ENCODE results near the gene CCNJL. TPM values are rescaled to one million over a fixed set of nuclear protein-coding genes. Genes with fewer than 3 reads are reported as not detected.
A peak's percentile ranks its signal among the peaks of the same experiment; 100 is the strongest.

The CCNJL gene
- total and polyA plus RNA-seq, 2 experiments from 2014 or later, result 28.4 to 29.2 TPM

- no peak for TF ChIP-seq ZNF114 (CRISPR knock-in tag; IDR thresholded peaks at IDR 0.05)
- no peak for TF ChIP-seq REST (IDR thresholded peaks at IDR 0.05; ENCODE audit: unreplicated experiment)
- no peak for TF ChIP-seq EZH2phosphoT487 (IDR thresholded peaks at IDR 0.05; ENCODE audit: unreplicated experiment)
Observed at GRCh38 chr5:160330212-160330611, 17.8 kb upstream of the CCNJL start (continued).

- H3K4me3 ChIP-seq, result no peak overlapping the region
- no peaks in the 10 kb centered on the region for H3K9me3 Mint-ChIP-seq
- H3K36me3 ChIP-seq (ENCODE audit: insufficient read depth), result no peaks in the 10 kb centered on the region
- no peaks in the 10 kb centered on the region for H3K79me2 ChIP-seq (replicated peaks; ENCODE audit: insufficient read depth)
- no peaks in the 10 kb centered on the region for H3K4me1 ChIP-seq (ENCODE audit: insufficient read depth)
- H3K27ac Mint-ChIP-seq, result no peak overlapping the region
- H3K27me3 Mint-ChIP-seq (ENCODE audit: insufficient read depth, low read depth, poor library complexity), result peaks cover 4% of the 10 kb centered on the region
- no peaks in the 10 kb centered on the region for H4K20me1 ChIP-seq (replicated peaks; ENCODE audit: insufficient read depth)
- H3K4me3 Mint-ChIP-seq, result no peak overlapping the region
- H3K36me3 Mint-ChIP-seq (ENCODE audit: low read depth), result no peaks in the 10 kb centered on the region
- peak overlapping the region; percentile 52; the same call in 1 of the 2 replicates for H2AFZ ChIP-seq
- no peak overlapping the region for H3K4me2 ChIP-seq
- H3K27ac ChIP-seq (ENCODE audit: low read depth), result no peak overlapping the region
- ATAC-seq (peak; percentile 56), DNase-seq (ENCODE audit: low spot score) (no peak)
- peaks cover 3% of the 10 kb centered on the region; the same call in 1 of the 2 replicates for H3K9me2 ChIP-seq (ENCODE audit: insufficient read depth)
- H3K27me3 ChIP-seq (ENCODE audit: insufficient read depth), result no peaks in the 10 kb centered on the region
- no peaks in the 10 kb centered on the region for H3F3A ChIP-seq (replicated peaks; ENCODE audit: low read depth)
- H3K4me1 Mint-ChIP-seq, result peaks cover 5% of the 10 kb centered on the region; the same call in 1 of the 3 replicates
- TF ChIP-seq CREB1 (CRISPR knock-in tag; IDR thresholded peaks at IDR 0.05; ENCODE audit: low read depth), result no peak
- TF ChIP-seq ZNF114 (CRISPR knock-in tag; IDR thresholded peaks at IDR 0.05), result no peak
- TF ChIP-seq JUNB (IDR thresholded peaks at IDR 0.05; ENCODE audit: unreplicated experiment), result no peak
- no peak for TF ChIP-seq STAT1 (IDR thresholded peaks at IDR 0.05; ENCODE audit: unreplicated experiment)
- no peak for TF ChIP-seq EZH2 (IDR thresholded peaks at IDR 0.05; ENCODE audit: low read depth, unreplicated experiment)
- no peak for TF ChIP-seq ZNF462 (CRISPR knock-in tag; IDR thresholded peaks at IDR 0.05)
- TF ChIP-seq REST (IDR thresholded peaks at IDR 0.05; ENCODE audit: unreplicated experiment), result no peak
- no peak for TF ChIP-seq ZNF331 (CRISPR knock-in tag; IDR thresholded peaks at IDR 0.05; ENCODE audit: low read depth)
- no peak for TF ChIP-seq POLR2AphosphoS5 (IDR thresholded peaks at IDR 0.05; ENCODE audit: low read depth)
Observed at GRCh38 chr5:160327818-160328217, 15.5 kb upstream of the CCNJL start.
